Endometrial microvascular endothelial cells (primary cell): ENCODE measurements around the gene SLC35B2. TPM values are rescaled to one million over a fixed set of nuclear protein-coding genes. Genes with fewer than 3 reads are reported as not detected.

Source experiments
- in situ Hi-C: cut with HindIII; loops from 2 replicates; pipeline ENCODE4 v1.10.0; 2017; ENCODE audit warnings: low sequenced_read_pairs, low pct_unique_long_range_greater_than_20kb; ENCODE audit errors: inconsistent ontology term
- total RNA-seq: library from RNA; depleted of rRNA; stranded (reverse); fragments of >200 nt; gene quantifications from one replicate; pipeline ENCODE4 v1.2.3, GENCODE V29; 2015; ENCODE audit errors: inconsistent ontology term

The SLC35B2 gene
- total RNA-seq, 1 donor from 2014 or later = 56.8 TPM

DNA sequence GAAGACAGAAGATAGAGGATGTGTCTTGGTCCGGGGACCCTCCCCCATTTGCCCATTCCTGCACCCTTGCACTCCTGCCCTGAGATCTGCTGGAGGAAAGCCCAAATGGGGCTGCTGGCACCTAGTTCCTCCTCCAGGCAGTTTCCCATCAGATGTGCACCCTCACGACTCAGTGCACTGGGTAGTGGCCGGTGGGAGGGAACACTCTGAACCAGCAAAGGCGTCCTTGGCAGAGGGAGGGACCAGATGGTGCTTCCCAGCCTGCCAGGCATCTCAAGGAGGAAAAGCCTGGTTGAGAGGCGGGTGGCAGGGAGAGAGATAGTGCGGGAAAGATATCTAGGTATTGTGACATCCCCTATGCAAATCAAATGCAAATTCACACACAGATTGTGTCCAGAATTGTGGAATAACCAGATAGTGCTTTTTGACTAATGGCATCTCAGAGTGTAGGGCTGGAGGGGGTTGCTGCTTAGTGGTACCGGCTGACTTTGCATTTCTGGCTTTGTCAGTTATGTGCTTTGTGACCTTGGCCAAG, 32.5 kb upstream of the SLC35B2 start:
- in situ Hi-C loops = loop anchor here (10.0 kb wide), 1 partner anchor 55 kb away; the partner anchor contains the start of gene SPATS1

DNA sequence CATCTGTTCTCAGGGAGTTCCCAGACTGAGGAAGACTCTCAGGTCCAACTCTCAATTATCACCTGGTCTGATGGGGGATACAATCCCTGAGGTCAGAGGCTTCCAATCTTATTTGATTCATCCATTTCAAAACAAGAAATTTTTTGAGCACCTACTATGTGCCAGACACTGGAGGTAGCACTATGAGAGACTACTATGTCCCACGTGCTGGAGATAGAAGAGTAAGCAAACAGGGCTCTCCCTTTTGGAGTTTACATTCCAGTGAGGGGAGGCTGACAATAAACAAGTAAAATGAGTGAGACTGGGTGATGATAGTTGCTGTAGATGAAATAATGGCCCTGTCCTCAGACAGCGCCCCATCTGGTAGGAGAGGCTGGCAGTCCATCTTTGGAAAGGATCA, 29.4 kb upstream of the SLC35B2 start:
- in situ Hi-C loops = loop anchor here (10.0 kb wide), 1 partner anchor 58 kb away; the partner anchor contains the start of gene SPATS1

DNA sequence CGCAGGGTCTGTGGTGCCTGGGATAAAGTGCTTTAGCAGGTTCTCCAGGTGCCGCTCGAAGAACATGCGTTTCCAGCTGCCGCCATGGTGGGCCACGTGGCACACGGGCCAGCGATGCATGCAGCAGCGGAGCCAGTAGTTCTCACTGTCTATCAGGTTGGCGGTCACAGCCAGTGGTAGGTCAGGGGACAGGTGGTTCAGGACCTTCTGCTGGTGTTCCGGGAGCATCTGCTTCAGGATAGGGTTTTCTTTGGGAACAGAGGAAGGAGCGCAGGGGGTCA, 28.9 kb upstream of the SLC35B2 start:
- in situ Hi-C loops = loop anchor here (10.0 kb wide), 1 partner anchor 59 kb away; the partner anchor contains the start of gene SPATS1

DNA sequence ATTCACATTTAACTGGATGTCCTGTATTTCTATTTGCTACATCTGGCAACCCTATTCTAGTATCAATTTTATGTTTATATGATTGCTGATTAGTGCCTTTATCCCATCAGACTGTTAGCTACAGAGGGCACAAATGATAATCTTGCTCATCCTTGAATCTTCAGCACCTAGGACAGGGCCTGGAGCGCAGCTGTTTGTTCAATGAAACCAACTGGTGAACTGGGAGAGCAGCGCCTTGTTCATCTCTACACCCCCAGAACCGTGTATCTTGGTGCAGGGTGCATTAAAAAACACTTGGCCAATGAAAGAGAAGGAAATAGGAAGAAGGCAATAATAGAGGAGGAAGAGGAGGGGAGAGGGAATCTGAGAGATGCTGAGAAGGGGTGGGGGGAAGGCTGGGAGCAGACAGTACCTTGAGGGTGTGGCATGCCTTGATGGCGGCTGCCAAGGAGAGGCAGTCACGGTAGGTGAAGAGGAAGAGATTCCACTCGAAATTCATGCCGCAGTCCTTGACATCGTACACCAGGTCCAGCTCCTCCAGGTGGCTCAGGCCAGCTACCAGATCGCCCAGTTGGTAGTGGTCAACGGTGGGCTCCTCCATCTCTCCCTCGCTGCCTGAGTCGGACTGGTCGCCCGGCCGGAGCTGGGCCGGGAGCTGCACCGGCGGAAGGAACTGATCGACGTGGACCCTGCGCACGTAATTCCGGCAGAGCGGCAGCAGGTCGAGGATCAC, 28.4 kb upstream of the SLC35B2 start:
- in situ Hi-C loops = loop anchor here (10.0 kb wide), 1 partner anchor 59 kb away; the partner anchor contains the start of gene SPATS1

DNA sequence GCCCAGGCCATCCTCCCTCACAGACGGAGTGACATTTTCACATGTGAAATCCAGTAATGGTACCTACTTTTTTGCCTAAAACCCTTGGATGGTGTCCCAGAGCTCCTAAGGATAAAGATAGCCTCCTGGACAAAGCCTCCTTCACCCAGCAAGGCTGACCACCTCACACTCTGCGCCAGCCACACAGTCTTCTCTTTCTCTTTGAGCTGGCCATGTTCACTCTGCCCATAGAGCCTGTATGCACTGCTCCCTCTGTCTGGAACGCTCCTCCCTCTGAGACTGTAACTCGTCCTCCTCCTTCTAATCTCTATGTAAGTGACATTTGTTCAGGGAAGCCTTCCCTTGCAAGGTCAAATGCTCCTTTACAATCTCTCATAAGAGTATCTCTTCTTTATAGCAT, 27.5 kb upstream of the SLC35B2 start:
- in situ Hi-C loops = loop anchor here (10.0 kb wide), 1 partner anchor 60 kb away; the partner anchor contains the start of gene SPATS1

DNA sequence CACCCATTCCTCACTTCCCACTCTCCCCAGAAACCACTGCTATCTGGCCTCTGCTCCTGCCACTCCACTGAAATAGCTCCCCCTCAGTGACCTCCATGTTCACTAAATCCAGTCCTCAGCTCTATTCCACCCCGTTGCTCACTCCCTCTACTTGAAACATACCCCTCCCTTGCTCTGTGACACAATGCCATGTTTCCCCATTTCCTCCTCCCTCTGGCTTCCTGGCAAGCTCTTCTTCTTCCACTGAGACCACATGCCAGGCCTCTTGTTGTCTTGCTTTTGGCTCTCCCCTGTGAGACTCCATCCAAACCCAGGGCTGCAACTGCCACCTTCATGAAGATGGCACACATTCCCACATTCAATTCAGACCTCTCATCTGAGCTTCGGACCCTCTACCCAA, 26.8 kb upstream of the SLC35B2 start:
- in situ Hi-C loops = loop anchor here (10.0 kb wide), 1 partner anchor 61 kb away; the partner anchor contains the start of gene SPATS1

DNA sequence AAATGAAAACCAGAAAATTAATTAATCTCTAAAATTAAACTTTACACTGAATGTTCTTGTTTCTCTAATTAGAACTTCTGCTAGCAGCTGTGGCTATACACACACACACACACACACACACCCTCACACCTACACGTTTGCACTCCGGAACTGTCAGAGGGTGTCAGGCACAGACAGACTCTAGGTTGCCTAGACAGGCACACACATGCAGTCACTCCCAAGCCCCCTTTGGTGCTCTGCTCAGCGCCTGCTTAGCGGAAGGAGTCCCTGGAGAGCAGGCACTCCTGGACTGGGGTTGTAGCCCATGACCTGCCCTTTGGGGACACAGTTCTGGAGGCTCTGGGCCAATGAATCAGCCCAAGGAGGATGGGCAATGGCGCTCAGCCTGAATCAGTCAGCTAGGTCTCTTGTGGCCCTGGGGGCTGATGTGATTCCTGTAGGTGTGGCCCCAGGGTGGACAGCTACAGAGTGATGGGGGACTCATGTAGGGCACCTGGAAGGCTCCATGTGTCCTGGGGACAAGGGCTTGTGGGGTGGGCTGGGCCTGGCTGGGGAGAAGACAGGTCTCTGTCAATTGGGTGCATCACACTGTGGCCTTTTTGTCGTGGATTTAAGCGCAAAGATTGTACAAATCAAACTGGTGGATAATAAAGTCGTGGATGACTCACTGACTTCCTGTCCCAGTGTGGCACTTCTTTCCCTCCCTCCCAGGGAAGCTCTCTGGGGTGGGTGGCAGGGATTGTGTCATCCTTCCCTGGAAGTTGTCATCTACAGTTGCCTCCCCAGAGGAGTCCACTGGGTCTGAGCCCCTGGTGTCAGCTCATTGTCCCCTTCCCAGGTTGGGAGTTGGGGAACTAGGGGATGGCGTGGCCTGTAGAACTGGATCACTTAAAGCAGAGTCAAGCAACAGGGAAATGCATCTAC, 21.7 kb upstream of the SLC35B2 start:
- in situ Hi-C loops = no loop called here

DNA sequence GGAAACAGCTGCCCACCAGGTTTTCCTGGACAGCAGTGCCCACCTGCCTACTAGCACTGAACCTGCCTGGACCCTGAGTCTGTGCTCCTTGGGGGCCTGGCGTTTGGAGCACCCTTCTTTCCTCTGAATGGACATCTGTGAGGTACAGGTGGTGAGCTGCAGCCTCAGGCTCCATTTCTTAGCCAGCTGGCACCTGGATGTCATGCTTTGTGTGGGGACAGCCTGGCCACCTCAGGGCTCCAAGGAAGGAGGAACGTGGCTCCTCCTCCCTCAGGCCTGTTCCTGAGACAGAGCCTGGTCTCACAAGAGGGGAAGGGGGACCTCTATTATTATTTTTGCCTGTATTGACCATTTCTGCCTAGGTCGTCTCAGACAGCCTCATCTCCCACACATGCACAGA, 21.0 kb upstream of the SLC35B2 start:
- in situ Hi-C loops = no loop called here

DNA sequence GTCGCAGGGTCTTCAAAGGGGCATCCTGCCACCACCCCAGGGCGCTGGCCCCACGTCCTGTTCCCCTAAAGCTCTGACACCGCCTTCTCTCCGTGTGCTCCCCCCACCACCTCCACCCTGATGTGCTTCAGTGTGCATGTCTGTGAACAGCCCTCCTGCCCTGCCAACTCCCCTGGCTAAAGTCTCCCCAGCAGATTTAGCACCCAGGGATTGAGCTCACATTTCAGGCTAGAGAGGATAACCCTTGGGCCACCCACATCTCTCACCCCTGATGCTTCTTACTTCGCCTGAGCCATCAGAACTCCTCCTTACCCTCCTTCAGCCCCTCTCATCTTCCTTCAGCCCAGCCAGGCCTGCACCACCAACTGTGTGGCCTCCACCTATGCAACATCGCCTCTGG, 20.4 kb upstream of the SLC35B2 start:
- in situ Hi-C loops = no loop called here

DNA sequence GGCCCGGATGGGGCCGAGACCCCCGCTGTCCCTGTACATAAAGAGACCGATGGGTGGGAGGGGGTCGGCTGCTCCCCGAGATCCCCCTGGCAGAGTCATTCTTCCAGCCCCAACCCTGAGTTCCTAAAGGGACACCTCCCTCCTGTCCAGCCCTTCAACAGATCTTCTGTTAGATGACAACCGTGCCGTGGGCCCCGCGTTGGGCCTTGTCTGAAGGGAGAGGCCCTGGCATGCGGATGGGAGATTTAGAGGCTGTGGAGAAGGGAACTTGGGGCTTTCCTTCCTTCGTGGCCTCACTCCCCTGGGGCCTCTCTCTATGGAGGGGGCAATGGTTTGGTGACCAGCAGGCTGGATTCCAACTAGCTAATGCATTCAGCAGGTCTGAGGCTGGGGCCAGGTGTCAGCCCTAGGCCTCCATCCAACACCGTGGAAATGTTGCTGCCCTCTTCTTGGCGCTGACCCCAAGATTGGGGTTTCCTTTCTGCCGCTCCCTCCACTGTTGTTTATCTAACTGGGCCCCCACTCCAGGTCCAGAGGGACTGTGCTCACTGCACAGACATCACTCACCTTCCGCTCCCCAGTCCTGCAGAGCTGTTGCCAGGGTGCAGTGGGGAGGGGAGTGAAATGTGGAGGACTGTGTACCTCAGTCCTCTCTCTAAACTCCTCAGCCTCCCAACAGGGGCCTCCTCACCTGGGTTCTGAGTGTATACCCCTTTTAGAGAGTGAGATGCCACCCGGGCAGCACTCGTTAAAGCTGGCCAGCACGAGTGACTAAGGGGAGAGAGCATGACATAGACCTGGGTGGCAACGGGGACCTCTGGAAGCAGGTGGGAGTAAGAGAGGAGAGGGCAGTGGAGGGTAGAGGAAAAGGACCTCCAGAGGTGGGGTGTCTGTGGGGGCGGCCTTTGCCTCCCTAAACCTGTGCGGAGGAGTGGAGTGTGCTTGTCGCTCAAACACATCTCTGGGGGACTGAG, 19.6 kb upstream of the SLC35B2 start:
- in situ Hi-C loops = no loop called here

DNA sequence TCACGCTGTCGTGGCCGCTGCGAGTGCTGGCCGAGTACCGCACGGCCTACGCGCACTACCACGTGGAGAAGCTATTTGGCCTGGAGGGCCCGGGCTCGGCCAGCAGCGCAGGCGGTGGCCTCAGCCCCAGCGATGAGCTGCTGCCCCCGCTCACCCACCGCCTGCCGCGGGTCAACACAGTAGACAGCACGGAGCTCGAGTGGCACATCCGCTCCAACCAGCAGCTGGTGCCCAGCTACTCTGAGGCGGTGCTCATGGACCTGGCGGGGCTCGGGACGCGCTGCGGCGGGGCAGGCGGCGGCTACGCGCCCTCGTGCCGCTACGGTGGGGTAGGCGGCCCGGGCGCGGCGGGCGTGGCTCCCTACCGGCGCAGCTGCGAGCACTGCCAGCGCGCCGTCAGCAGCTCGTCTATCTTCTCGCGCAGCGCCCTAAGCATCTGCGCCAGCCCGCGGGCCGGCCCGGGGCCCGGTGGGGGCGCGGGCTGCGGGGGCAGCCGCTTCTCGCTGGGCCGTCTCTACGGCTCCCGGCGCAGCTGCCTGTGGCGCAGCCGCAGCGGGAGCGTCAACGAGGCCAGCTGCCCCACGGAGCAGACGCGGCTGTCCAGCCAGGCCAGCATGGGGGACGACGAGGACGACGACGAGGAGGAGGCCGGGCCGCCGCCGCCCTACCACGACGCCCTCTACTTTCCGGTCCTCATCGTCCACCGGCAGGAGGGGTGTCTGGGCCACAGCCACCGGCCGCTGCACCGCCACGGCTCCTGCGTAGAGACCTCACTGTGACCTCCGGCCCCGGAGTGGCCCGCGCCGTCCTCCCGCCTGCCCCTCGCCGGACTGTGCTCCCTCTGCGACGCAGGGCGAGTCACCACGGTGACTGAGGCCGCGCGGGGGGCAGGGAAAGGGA, 18.7 kb upstream of the SLC35B2 start:
- in situ Hi-C loops = no loop called here

DNA sequence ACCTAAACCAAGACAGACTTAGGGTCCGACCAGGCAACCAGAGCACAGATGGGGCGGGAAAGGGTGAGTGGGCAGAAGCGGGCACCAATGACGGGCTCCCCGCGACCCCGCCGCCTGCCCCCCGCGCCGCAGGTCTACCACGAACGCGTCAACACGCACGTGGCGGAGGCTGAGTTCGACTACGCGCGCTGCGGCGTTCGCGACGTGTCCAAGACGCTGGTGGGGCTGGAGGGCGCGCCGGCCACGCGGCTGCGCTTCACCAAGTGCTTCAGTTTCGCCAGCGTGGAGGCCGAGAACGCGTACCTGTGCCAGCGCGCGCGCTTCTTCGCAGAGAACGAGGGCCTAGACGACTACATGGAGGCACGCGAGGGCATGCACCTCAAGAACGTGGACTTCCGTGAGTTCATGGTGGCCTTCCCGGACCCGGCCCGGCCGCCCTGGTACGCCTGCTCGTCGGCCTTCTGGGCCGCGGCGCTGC, 18.0 kb upstream of the SLC35B2 start:
- in situ Hi-C loops = no loop called here

DNA sequence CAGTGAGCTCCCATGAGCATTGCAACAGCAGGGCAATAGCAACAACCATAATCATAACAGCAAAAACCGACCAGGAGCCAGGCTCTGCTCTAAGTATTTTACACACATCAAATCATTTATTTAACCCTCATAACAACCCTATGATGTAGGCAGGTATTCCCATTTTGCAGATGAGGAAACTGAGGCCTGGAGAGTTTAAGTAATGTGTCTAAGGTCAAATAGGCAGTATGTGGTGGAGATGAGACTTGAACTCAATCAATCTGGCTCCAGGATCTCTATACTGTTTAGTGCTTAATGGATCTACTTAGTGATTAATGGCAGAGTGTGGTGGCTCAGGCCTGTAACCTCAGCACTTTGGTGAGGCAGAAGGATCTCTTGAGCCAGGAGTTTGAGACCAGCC, 16.3 kb upstream of the SLC35B2 start:
- in situ Hi-C loops = no loop called here

DNA sequence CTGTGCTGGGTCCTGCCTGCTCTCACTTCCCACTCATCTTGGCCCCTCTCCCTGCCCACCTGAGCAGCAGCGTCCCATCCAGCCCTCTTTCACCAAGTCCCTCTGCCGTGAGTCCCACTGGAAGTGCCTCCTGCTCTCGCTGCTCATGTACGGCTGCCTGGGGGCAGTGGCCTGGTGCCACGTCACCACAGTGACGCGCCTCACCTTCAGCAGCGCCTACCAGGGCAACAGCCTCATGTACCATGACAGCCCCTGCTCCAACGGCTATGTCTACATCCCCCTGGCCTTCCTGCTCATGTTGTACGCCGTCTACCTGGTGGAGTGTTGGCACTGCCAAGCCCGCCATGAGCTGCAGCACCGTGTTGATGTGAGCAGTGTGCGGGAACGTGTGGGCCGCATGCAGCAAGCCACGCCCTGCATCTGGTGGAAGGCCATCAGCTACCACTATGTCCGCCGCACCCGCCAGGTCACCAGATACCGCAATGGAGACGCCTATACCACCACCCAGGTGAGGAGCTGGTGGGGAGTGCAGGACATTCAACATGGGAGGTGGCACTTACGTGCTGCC, 15.8 kb upstream of the SLC35B2 start:
- in situ Hi-C loops = no loop called here

DNA sequence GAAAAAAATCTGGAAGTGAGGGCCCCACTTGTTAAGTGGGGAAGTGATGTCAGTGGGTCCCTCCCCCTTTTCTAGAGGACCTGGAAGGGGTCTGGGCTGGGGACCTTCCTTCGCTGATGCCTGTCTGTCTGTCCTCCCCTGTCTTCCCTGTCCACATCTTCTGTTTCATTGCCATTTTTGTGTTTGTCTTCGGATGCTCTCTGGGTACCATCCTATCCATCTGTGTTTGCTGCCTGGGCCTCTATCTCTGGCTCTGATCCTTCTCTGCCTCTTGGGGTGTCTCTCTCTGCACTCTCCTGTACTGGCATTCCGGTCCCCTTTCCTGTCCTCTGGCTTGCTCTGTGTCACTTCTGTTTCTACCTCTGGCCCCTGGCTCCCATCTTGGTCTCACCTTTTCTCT, 15.2 kb upstream of the SLC35B2 start:
- in situ Hi-C loops = no loop called here

DNA sequence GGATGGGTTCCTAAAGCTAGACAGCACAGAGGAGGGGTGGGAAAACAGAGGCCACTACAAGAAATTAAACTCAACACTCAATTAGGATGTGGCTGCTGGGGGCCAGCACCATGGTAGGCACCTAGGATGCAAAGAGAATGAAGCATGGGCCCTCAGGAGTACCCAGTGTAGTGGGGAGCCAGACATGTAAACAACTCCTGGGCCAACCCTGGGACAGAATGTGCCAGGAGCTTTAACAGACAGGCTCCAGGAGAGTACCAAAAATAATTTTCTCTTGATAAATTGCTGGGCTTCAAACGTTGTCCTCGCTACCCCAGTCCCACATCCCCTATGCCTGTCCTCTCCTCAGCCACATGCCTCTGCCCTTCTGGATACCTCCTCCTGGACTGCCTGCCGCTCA, 14.6 kb upstream of the SLC35B2 start:
- in situ Hi-C loops = no loop called here

DNA sequence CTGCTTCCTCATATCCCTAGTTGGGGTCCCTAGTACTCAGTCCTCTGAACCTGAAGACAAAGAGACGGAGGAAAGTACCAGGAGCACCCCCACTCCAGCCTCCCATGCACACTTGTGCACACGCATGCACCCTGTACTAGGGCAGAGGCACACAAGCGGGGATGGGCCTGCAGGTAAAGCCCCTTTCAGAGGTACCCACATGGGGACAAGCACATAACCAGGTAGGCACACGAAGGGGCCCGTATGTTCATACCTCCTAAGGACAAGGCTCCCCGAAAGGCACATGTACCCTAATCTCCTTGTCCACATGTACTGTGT, 14.0 kb upstream of the SLC35B2 start:
- in situ Hi-C loops = no loop called here
